Measurements from ENCODE around the gene INTS15.
"Not testable (repeated sequence)": the region's sequence is repeated elsewhere in the genome, so short reads cannot be mapped to it uniquely, and the experiment has no call there.

INTS15 gene

DNA sequence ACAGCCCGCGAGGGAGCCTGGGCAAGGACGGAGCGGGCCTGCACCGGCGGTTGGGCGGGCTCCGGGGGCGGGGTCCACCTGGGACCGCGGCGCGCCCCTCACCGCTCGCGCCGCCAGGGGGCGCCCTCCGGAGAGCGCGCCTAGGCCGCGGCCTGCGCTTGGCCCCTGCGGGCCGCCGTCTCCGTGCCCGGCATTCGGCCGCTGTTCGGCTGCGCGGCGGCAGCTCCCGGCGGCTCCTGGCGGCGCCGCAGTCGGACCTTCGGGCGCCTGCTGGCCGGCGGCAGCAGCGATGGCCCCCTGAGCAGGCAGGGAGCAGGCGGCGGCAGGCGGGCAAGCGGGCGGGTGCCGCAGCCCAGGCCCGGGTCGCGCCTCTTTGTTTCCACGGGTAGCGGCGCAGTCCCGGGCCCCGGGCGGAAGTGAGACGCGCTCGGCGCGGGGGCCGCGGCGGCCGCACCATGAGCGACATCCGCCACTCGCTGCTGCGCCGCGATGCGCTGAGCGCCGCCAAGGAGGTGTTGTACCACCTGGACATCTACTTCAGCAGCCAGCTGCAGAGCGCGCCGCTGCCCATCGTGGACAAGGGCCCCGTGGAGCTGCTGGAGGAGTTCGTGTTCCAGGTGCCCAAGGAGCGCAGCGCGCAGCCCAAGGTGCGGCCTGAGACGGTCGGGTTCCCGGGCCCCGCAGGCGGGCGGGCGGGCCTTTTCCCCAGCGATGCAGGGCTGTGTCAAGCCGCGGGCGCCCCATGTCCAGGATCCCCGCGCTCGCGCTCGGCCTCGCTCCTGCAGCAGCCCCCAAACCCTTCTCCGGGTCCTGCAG, at the start of gene INTS15:
Gene INTS15, plus strand, starts transcription at position 193 of the 816 bp plus-strand sequence. Its CDS starts 263 bp downstream, at position 456.
- DNase-seq = peak; percentile 79

DNA sequence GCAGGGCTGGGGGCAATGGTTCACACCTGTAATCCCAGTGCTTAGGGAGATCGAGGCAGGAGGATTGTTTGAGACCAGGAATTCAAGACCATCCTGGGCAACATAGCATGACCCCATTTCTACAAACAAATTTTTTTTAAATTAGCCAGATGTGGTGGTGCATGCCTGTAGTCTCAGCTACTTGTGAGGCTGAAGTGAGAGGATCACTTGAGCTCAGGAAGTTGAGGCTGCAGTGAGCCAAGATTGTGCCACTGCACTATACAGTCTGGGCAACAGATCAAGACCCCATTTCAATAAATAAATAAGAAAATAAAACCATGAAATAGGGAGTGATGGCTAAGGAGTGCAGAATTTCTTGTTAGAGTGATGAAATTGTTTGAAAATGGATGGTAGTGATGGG, 47.5 kb upstream of the INTS15 start:
- DNase-seq = no peak

- no peak for DNase-seq
Measured at GRCh38 chr7:6545398-6546126, 44.3 kb upstream of the INTS15 start.

DNA sequence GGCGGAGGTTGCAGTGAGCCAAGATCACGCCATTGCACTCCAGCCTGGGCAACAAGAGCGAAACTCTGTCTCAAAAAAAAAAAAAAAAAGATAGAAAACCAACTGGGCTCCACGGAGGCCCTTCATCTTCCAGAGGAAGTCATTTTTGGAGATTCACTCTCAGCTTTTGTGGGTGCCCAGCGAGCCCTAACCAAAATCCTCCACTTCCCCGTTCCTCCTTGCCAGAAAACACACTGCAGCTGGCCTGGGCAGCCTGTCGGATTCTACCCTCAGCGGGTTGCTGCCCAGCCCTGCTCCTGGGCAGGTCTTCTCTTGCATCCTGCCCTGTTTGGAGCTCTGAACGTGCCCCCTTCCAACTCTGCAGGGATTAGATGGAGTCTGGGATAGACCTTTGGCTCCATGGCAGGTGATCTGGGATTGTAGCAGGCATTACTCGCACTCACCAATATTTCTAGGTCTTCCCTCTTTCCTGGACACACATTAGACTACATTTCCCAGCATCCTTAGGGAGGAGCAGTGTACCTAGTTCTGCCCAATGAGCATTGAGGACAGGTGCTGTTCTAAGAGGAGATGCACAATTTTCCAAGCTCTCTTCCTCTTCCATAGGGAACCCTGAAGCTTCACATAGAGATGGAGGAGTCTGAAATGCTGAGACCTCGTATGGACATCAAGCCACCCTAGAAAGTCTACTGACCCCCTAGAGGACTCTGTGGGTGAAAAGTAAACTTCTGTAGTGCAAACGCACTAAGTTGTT, 43.1 kb upstream of the INTS15 start:
- DNase-seq = no peak

DNA sequence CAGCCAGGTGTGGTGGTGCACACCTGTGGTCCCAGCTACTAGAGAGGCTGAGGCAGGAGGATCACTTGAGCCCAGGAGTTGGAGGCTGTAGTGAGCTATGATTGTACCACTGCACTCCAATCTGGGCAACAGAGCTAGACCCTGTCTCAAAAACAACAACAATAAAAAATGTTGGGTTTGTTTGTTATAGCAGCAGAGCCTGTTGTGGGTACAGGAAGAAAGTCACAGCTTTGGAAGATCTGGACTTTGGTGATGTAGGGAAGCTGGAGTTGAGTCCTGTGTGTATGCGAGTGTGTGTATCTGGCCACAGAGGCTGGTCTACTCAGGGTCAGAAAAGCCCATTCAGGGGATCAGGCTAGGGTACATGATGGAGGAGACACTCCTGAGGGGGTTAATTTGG, 42.4 kb upstream of the INTS15 start:
- DNase-seq = no peak

DNA sequence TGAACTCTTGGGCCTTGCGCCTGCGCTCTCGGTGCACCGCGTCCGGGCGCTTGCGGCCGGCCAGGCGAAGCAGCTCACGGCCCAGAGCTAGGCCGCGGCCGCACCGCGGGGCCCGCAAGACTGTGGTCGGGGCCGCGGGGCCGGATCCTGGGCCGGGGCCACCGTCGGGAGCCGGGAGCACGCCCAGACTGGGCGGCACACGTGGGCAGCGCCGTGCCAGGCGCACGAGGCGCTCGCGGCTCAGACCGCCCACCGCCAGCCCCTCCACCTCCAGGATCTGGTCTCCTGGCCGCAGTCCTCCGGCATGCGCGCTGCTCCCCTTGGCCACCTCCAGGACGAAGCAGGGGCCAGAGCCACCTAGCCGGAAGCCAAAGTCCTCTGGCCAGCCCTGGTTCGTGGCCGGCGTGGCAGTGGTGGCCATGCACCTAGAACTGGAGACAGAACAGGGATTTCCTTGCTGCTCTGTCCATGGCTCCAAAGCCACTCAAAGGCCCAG, 38.8 kb upstream of the INTS15 start, which contains the start of gene GRID2IP:
Gene GRID2IP, minus strand, starts transcription at position 446 of the 496 bp plus-strand sequence. Its CDS starts 25 bp downstream, at position 421.
- no peak for DNase-seq

DNA sequence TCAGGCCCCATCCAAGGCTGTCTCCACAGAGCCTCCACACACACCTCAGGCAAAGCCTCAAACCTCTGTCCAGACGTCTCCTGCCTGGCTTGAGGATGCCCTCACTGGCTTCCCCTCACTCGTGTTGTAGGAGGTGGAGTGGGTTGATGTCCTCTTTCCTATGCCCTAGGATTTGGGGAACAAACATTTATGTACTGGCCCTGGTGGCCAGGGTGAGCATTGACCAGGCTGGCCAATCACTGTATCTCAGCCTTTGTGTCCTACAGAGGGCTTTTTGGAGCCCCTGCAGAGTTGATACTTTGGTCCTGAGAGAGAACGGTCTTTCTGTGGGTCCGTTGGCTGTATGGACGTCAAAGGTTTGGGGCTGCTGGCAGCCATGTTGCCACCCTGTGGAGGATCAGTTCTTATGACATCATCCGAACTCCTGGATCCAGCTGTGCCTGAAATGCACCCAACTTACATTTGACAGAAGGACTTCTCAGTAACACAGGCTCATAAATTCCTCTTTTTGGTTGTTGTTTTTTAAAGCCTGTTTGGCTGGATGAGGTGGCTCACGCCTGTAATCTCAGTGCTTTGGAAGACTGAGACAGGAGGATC, 36.3 kb upstream of the INTS15 start:
- DNase-seq = no peak

GRCh38 chr7:6554848-6555247, 35.0 kb upstream of the INTS15 start:
- no peak for DNase-seq

GRCh38 chr7:6556196-6556595, 33.6 kb upstream of the INTS15 start:
- no peak for DNase-seq

GRCh38 chr7:6558837-6559236, 31.0 kb upstream of the INTS15 start:
- DNase-seq = no peak

DNA sequence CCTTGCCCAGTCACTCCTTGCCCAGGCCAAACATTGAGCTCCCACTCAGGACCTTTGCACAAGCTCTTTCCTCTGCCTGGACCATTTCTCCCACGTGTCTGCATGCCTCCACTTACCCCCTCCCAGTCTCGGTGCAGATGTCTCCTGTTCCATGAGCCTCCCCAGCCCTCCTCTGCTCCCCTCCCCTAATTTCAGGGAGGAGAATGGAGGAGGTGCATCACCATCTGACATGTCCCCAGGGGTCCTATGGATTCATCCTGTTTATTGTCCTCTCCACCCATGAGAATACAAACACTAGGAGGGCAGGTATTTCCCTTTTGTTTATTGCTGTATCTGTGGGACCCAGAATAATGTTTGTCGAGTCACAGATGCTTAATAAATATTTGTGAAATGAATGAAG, 29.9 kb upstream of the INTS15 start:
- no peak for DNase-seq

DNA sequence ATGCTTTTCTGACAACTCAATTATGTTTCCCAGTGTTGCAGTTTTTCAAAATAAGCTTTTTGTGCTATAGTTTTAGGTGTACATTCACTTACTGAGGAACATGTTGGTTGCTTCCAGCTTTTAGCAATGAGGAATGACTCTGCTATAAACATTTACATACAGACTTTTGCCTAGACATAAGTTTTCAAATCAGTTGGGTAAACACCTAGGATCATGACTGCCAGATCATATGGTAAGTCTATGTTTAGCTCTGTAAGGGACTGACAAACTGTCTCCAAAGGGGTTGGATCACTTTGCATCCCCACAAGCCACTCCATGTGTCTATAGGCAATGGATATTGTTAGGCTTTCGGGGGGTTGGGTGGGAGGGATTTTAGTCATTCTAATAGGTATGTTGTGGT, 27.7 kb upstream of the INTS15 start:
- DNase-seq = no peak

DNA sequence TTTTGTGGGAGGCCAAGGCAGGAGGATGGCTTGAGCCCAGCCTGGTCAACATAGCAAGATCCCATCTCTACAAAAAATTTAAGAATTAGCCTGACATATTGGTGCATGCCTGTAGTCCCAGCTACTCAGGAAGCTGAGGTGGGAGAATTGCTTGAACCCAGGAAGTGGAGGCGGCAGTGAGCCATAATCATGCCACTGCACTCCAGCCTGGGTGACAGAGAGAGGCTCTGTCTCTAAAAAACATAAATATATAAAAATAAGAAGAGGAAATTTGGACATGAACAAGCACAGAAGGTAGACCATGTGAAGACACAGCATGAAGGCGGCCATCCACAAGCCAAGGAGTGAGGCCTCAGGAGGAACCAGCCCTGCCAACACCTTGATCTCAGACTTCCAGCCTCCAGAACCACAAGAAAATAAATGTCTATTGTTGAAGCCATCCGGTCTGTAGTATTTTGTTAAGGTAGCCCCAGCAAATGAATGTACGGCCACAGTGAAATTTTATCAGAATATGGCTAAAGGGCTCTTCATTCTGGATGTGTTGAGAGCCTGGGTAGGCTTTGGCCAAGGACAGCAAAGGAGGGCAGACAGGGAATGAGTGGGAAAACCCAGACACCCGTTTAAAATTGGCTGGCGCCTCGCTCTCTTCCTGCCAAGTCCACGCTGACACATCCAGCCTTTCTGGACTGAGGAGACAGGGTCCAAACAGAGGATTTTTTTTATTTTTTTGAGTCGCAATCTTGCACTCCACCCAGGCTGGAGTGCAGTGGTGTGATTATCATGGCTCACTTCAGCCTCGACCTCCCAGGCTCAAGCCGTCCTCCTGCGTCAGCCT, 25.7 kb upstream of the INTS15 start:
- no peak for DNase-seq

- no peak for DNase-seq
Measured at GRCh38 chr7:6565655-6566054, 24.2 kb upstream of the INTS15 start.

DNA sequence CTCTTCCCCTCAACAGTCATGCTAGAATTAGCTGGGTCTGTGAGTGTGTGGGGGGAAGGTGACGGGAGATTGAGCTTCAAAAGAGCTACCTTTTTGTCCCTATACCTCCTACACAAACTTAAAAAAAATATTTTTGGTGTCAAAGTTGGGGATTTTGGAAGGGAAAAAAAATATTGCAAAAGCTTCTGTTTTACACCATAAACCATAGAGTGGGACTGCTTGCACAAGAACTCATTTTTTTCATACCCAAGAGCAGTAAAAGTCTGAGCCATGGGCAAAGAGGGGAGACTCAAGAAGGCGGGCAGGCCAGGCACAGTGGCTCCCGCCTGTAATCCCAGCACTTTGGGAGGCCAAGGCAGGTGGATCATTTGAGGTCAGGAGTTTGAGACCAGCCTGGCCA, 21.9 kb upstream of the INTS15 start:
- DNase-seq = no peak

- no peak for DNase-seq
Measured at GRCh38 chr7:6571160-6571779, 18.6 kb upstream of the INTS15 start.

GRCh38 chr7:6575281-6576023, 14.4 kb upstream of the INTS15 start:
- DNase-seq = no peak

- DNase-seq = no peak
Measured at GRCh38 chr7:6576024-6576866, 13.6 kb upstream of the INTS15 start.

GRCh38 chr7:6576867-6577368, 12.9 kb upstream of the INTS15 start:
- not testable (repeated sequence) for DNase-seq
